Measurements from ENCODE around the gene STK17B. TPM values are rescaled to one million over a fixed set of nuclear protein-coding genes. Genes with fewer than 3 reads are reported as not detected.

STK17B gene
- polyA plus RNA-seq, 2 of the 4 experiments (the other 2 are of a cell fraction), result 4.0 to 9.2 TPM

DNA sequence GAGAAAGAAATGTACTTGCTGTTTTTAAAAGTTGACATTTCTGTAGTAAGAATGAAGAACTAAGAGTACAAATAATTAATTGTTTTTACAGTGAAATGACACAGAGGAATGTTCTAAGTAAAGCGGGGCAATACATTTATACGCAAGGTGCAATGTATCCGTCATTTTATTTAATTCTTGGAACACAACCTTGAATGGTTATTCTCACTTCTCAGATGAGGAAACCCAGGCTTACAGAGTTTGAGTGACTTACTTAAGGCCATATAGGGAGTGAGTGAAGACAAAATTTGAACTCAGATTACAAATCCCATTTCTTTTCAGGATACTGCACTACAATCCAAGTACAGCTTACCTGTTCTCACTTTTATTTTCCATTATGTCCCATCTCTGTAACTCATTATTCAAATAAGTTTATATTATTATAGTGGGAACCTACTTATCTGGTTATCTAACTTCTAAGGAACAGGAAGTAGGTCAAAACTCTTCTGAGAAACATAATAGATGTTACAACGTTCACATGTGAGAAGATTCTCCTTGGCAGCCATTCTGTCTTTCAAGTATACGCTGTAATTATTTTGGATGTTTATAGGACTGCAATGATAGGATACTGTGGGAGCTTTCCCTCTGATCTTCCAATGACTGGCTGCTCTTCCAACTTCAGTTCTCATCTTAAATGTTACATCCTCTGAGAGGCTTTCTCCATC lies 12.3 kb upstream of the STK17B start:
- WGBS (ENCODE audit: missing lambda C conversion rate), result 87% methylated on average over 5 of the region's 5 CpGs
- Histone ChIP-seq H3K9me3 (no peaks in the 10 kb centered on the region), H3K4me3 (no peak overlapping the region), H3K4me2 (no peak overlapping the region), H3K27ac (no peak overlapping the region), H3K4me1 (peaks cover 3% of the 10 kb centered on the region; the same call in 1 of the 3 replicates)
- ATAC-seq (no peak), FAIRE-seq (no peak), DNase-seq (ENCODE audit: low read depth in 1 of 2, low spot score in 1 of 2) (no peak)
- ChIA-PET POLR2A (no interaction called here), CTCF (interaction anchor here (0.6 to 1.5 kb wide), 3 partner anchors 12 to 105 kb away, joined by 4 to 5 read pairs (median 5); no protein-coding TSS in a partner anchor)
- TF ChIP-seq RARB (CRISPR knock-in tag; IDR thresholded peaks at IDR 0.05) (no peak), RAD21 (conservative IDR thresholded peaks at IDR 0.05 in 1 of 2, IDR thresholded peaks at IDR 0.05 in 1 of 2) (no peak), NFE2L2 (conservative IDR thresholded peaks at IDR 0.05; ENCODE audit: low read length) (no peak), MAFK (IDR thresholded peaks at IDR 0.05; ENCODE audit: partially characterized antibody) (no peak)
- TF ChIP-seq, protein P1, sequence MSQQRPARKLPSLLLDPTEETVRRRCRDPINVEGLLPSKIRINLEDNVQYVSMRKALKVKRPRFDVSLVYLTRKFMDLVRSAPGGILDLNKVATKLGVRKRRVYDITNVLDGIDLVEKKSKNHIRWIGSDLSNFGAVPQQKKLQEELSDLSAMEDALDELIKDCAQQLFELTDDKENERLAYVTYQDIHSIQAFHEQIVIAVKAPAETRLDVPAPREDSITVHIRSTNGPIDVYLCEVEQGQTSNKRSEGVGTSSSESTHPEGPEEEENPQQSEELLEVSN (IDR thresholded peaks at IDR 0.05; ENCODE audit: borderline replicate concordance, low read depth), result no peak

DNA sequence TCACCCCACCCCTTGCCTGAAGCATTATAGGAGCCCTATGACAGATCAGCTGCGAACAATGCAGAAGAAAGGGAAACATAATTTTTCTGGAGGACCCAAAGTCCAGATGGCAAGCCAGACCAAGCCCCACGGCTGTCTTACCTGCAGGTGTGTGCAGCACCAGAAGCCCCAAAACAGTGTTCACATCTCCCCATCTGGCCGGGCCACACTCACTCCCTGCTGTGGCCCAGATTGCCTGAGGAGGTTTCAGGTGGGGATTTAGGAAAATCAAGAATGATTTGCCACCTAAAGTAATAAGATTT lies 11.7 kb upstream of the STK17B start:
- DNase-seq (ENCODE audit: low read depth in 1 of 2, low spot score in 1 of 2) (no peak), FAIRE-seq (no peak), ATAC-seq (no peak)
- CTCF ChIA-PET, result interaction anchor here (0.6 to 1.5 kb wide), 2 partner anchors 98 to 105 kb away, joined by 4 to 5 read pairs; no protein-coding TSS in a partner anchor
- H3K4me3 ChIP-seq, result no peak overlapping the region
- H3K27ac ChIP-seq, result no peak overlapping the region
- TF ChIP-seq HEYL (CRISPR knock-in tag; IDR thresholded peaks at IDR 0.05), result no peak
- TF ChIP-seq FOSL2 (IDR thresholded peaks at IDR 0.05), result no peak
- no peak for TF ChIP-seq FOSL2 (CRISPR knock-in tag; IDR thresholded peaks at IDR 0.05)
- TF ChIP-seq MAFK (IDR thresholded peaks at IDR 0.05; ENCODE audit: partially characterized antibody), result no peak
- TF ChIP-seq FOSB (CRISPR knock-in tag; IDR thresholded peaks at IDR 0.05), result no peak
- TF ChIP-seq, protein P2, sequence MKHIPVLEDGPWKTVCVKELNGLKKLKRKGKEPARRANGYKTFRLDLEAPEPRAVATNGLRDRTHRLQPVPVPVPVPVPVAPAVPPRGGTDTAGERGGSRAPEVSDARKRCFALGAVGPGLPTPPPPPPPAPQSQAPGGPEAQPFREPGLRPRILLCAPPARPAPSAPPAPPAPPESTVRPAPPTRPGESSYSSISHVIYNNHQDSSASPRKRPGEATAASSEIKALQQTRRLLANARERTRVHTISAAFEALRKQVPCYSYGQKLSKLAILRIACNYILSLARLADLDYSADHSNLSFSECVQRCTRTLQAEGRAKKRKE (CRISPR knock-in tag; IDR thresholded peaks at IDR 0.05; ENCODE audit: low read depth), result no peak
- TF ChIP-seq EHF (CRISPR knock-in tag; IDR thresholded peaks at IDR 0.05), result no peak
- no peak overlapping the region for H3K4me2 ChIP-seq
- POLR2A ChIA-PET, result no interaction called here
- H3K9me3 ChIP-seq, result no peaks in the 10 kb centered on the region
- WGBS (ENCODE audit: missing lambda C conversion rate), result 74% methylated on average over 3 of the region's 3 CpGs
- H3K4me1 ChIP-seq, result peaks cover 3% of the 10 kb centered on the region; the same call in 1 of the 3 replicates

DNA sequence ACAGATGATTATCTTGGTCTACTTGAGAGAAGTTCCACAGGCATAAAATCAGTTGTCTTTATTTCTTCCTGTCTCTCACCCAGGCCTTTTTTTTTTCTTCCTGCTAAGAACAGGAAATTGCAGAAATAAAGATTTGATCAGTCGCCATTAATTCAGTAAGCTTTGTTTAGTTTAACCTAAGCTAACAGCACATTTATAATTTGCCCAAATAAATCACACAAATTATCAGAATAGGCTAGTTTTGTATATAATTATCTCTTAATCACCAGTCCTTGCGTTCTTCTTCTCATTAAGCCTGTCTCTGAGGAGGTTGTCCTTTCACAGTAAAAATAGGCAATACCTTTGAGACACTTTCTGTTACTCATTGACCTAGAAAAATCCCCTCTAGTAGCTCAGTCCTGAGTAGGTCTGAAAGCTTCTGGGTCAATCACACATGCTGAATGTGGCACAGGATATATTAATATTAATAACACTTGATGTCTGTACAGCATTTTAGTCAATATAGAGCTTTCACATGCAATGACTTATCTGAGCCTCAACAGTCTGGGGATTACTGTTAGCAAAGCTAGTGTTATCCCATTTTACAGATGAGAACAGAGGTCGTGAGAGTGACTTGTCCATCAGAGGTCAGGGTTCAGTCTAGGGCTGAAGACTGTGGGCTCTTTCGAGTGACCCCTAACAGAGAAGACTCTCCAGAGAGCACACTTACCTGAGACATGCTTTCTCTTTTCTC lies 11.2 kb upstream of the STK17B start:
- FAIRE-seq (no peak), DNase-seq (ENCODE audit: low read depth in 1 of 2, low spot score in 1 of 2) (no peak), ATAC-seq (no peak; a peak in 1 of 6 replicates)
- no peaks in the 10 kb centered on the region for H3K9me3 ChIP-seq
- no peak overlapping the region for H3K4me2 ChIP-seq
- peaks cover 3% of the 10 kb centered on the region; the same call in 1 of the 3 replicates for H3K4me1 ChIP-seq
- H3K27ac ChIP-seq, result no peak overlapping the region
- POLR2A ChIA-PET, result no interaction called here
- TF ChIP-seq KDM5A (IDR thresholded peaks at IDR 0.05), result no peak
- no peak for TF ChIP-seq ZSCAN20 (CRISPR knock-in tag; IDR thresholded peaks at IDR 0.05)
- TF ChIP-seq, protein P3, sequence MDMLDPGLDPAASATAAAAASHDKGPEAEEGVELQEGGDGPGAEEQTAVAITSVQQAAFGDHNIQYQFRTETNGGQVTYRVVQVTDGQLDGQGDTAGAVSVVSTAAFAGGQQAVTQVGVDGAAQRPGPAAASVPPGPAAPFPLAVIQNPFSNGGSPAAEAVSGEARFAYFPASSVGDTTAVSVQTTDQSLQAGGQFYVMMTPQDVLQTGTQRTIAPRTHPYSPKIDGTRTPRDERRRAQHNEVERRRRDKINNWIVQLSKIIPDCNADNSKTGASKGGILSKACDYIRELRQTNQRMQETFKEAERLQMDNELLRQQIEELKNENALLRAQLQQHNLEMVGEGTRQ (IDR thresholded peaks at IDR 0.05), result no peak
- no peak for TF ChIP-seq NFE2L2 (conservative IDR thresholded peaks at IDR 0.05; ENCODE audit: low read length)
- TF ChIP-seq FOXS1 (CRISPR knock-in tag; IDR thresholded peaks at IDR 0.05), result no peak
- TF ChIP-seq FOSB (CRISPR knock-in tag; IDR thresholded peaks at IDR 0.05), result no peak
- no peak for TF ChIP-seq HOXB5 (CRISPR knock-in tag; IDR thresholded peaks at IDR 0.05)
- TF ChIP-seq, protein P2 (CRISPR knock-in tag; IDR thresholded peaks at IDR 0.05; ENCODE audit: low read depth), result no peak
- TF ChIP-seq, protein P4, sequence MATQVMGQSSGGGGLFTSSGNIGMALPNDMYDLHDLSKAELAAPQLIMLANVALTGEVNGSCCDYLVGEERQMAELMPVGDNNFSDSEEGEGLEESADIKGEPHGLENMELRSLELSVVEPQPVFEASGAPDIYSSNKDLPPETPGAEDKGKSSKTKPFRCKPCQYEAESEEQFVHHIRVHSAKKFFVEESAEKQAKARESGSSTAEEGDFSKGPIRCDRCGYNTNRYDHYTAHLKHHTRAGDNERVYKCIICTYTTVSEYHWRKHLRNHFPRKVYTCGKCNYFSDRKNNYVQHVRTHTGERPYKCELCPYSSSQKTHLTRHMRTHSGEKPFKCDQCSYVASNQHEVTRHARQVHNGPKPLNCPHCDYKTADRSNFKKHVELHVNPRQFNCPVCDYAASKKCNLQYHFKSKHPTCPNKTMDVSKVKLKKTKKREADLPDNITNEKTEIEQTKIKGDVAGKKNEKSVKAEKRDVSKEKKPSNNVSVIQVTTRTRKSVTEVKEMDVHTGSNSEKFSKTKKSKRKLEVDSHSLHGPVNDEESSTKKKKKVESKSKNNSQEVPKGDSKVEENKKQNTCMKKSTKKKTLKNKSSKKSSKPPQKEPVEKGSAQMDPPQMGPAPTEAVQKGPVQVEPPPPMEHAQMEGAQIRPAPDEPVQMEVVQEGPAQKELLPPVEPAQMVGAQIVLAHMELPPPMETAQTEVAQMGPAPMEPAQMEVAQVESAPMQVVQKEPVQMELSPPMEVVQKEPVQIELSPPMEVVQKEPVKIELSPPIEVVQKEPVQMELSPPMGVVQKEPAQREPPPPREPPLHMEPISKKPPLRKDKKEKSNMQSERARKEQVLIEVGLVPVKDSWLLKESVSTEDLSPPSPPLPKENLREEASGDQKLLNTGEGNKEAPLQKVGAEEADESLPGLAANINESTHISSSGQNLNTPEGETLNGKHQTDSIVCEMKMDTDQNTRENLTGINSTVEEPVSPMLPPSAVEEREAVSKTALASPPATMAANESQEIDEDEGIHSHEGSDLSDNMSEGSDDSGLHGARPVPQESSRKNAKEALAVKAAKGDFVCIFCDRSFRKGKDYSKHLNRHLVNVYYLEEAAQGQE (IDR thresholded peaks at IDR 0.05), result no peak
- no peak for TF ChIP-seq EHF (CRISPR knock-in tag; IDR thresholded peaks at IDR 0.05)
- TF ChIP-seq MAZ (IDR thresholded peaks at IDR 0.05; ENCODE audit: borderline replicate concordance, low read depth, low read length), result no peak
- no peak for TF ChIP-seq TFCP2L1 (CRISPR knock-in tag; IDR thresholded peaks at IDR 0.05)
- no peak for TF ChIP-seq RAD21 (conservative IDR thresholded peaks at IDR 0.05 in 1 of 2, IDR thresholded peaks at IDR 0.05 in 1 of 2)
- no peak for TF ChIP-seq RNF2 (IDR thresholded peaks at IDR 0.05; ENCODE audit: borderline replicate concordance, low read depth)
- no peak overlapping the region for H3K4me3 ChIP-seq
- CTCF ChIA-PET, result interaction anchor here (1.5 kb wide), 1 partner anchor 104 kb away, joined by 5 read pairs; no protein-coding TSS in a partner anchor
- WGBS (ENCODE audit: missing lambda C conversion rate), result 56% methylated on average over 4 of the region's 4 CpGs

All from A549 (cell line).